ENCODE data around the gene PAK3. TPM values are rescaled to one million over a fixed set of nuclear protein-coding genes. Genes with fewer than 3 reads are reported as not detected.

PAK3 gene
- total and polyA plus RNA-seq, 2 of the 4 experiments (the other 2 are of a cell fraction): 0.22 to 0.36 TPM

DNA sequence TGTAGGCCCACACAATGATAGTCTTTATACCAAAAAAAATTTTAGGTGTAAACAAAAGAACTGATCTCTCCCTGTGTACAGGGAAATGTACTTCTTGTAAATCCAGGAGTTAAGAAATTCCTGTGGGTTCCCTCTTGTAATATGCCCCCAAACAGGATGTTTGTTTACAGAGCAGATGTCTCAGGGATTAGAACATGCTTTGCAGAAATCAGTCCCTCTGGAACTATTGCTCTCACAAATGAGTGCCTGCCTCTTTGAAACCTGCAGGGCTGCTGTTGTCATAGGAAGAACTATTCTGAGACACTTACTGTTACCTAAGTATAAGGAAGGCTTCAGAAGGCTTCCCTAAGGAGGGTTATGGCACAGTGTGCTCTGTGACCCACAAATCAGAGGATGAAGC is 35.6 kb downstream of the PAK3 start:
- Histone ChIP-seq H4K5ac (ENCODE audit: low read depth, low read length) (no peak overlapping the region), H3K23ac (ENCODE audit: low read depth, low read length) (no peak overlapping the region), H3K56ac (ENCODE audit: extremely low read depth, insufficient read depth, low read length) (no peak overlapping the region), H3K9me1 (ENCODE audit: insufficient read depth, low read length) (no peaks in the 10 kb centered on the region), H3K4ac (ENCODE audit: low read depth, low read length) (no peak overlapping the region), H2BK5ac (ENCODE audit: low read depth, low read length, poor library complexity, severe bottlenecking) (no peak overlapping the region), H2AK9ac (replicated peaks; ENCODE audit: low read depth, low read length, poor library complexity) (no peak overlapping the region), H3K36me3 (ENCODE audit: control insufficient read depth, insufficient read depth, low read length) (no peaks in the 10 kb centered on the region), H2AFZ (replicated peaks; ENCODE audit: low read length, poor library complexity) (no peak overlapping the region), H3K27ac (ENCODE audit: insufficient read depth, low read length) (no peak overlapping the region), H3K4me2 (ENCODE audit: low read depth, low read length) (no peak overlapping the region), H2AK5ac (ENCODE audit: low read depth, low read length) (no peak overlapping the region), H3K18ac (ENCODE audit: low read depth, low read length) (no peak overlapping the region), H2BK20ac (ENCODE audit: low read depth, low read length) (no peak overlapping the region), H2BK15ac (ENCODE audit: low read depth, low read length) (no peak overlapping the region), H3K9me3 (ENCODE audit: control insufficient read depth, insufficient read depth, low read length) (no peaks in the 10 kb centered on the region), H4K91ac (ENCODE audit: insufficient read depth, low read depth, low read length) (no peak overlapping the region), H3K14ac (replicated peaks; ENCODE audit: low read depth, low read length) (no peak overlapping the region), H4K8ac (ENCODE audit: low read depth in 2 of 2, low read length in 2 of 2) (no peak overlapping the region), H3K4me1 (ENCODE audit: control insufficient read depth, insufficient read depth, low read length) (no peaks in the 10 kb centered on the region), H3K9ac (ENCODE audit: low read depth, low read length) (no peak overlapping the region), H3K79me1 (ENCODE audit: low read depth in 1 of 2, low read length in 2 of 2) (no peaks in the 10 kb centered on the region), H2BK120ac (ENCODE audit: low read depth, low read length) (no peak overlapping the region), H3K4me3 (ENCODE audit: insufficient read depth, low read depth, low read length) (no peak overlapping the region), H4K20me1 (ENCODE audit: insufficient read depth, low read length) (no peaks in the 10 kb centered on the region), H3K27me3 (ENCODE audit: control insufficient read depth, insufficient read depth, low read length) (peaks cover 4% of the 10 kb centered on the region; the same call in 1 of the 2 replicates)
- in situ Hi-C loops (cut with MboI; ENCODE audit: low sequenced_read_pairs) (no loop called here), dilution Hi-C loops (cut with HindIII; ENCODE audit: low sequenced_read_pairs, unreplicated experiment) (no loop called here), intact Hi-C loops (cut with micrococcal nuclease) (no loop called here)
- POLR2A ChIA-PET (ENCODE audit: unreplicated experiment): no interaction called here
- CTCF ChIA-PET: interaction anchor here (0.5 kb wide), 1 partner anchor 71 kb away, joined by 3 read pairs; no protein-coding TSS in a partner anchor
- no TSS peak for BruUV-seq (replicated peaks)
- ATAC-seq (ENCODE audit: low read depth) (peak; percentile 42), DNase-seq (peak; percentile 33)
- TF ChIP-seq BHLHE40 (IDR thresholded peaks at IDR 0.05; ENCODE audit: low read depth, low read length) (no peak), MAFK (IDR thresholded peaks at IDR 0.05; ENCODE audit: low read depth, low read length) (no peak), RFX5 (IDR thresholded peaks at IDR 0.05; ENCODE audit: low read depth, low read length) (no peak), CHD1 (IDR thresholded peaks at IDR 0.05; ENCODE audit: low read depth, low read length) (no peak), MXI1 (IDR thresholded peaks at IDR 0.05; ENCODE audit: borderline replicate concordance, low read depth, low read length) (no peak), RAD21 (IDR thresholded peaks at IDR 0.05; ENCODE audit: low read length) (no peak), FOS (IDR thresholded peaks at IDR 0.05; ENCODE audit: low read depth, low read length) (no peak), POLR2A (IDR thresholded peaks at IDR 0.05; ENCODE audit: low read depth, low read length) (no peak), SMC3 (IDR thresholded peaks at IDR 0.05; ENCODE audit: low read depth, low read length) (no peak), NFE2L2 (IDR thresholded peaks at IDR 0.05; ENCODE audit: low read depth, low read length) (no peak)
- TF ChIP-seq, protein P1, sequence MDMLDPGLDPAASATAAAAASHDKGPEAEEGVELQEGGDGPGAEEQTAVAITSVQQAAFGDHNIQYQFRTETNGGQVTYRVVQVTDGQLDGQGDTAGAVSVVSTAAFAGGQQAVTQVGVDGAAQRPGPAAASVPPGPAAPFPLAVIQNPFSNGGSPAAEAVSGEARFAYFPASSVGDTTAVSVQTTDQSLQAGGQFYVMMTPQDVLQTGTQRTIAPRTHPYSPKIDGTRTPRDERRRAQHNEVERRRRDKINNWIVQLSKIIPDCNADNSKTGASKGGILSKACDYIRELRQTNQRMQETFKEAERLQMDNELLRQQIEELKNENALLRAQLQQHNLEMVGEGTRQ (IDR thresholded peaks at IDR 0.05; ENCODE audit: low read depth, low read length): no peak
- TF ChIP-seq, protein P2, sequence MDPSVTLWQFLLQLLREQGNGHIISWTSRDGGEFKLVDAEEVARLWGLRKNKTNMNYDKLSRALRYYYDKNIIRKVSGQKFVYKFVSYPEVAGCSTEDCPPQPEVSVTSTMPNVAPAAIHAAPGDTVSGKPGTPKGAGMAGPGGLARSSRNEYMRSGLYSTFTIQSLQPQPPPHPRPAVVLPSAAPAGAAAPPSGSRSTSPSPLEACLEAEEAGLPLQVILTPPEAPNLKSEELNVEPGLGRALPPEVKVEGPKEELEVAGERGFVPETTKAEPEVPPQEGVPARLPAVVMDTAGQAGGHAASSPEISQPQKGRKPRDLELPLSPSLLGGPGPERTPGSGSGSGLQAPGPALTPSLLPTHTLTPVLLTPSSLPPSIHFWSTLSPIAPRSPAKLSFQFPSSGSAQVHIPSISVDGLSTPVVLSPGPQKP (IDR thresholded peaks at IDR 0.05; ENCODE audit: borderline replicate concordance, low read depth, low read length): no peak
- TF ChIP-seq, protein P3, sequence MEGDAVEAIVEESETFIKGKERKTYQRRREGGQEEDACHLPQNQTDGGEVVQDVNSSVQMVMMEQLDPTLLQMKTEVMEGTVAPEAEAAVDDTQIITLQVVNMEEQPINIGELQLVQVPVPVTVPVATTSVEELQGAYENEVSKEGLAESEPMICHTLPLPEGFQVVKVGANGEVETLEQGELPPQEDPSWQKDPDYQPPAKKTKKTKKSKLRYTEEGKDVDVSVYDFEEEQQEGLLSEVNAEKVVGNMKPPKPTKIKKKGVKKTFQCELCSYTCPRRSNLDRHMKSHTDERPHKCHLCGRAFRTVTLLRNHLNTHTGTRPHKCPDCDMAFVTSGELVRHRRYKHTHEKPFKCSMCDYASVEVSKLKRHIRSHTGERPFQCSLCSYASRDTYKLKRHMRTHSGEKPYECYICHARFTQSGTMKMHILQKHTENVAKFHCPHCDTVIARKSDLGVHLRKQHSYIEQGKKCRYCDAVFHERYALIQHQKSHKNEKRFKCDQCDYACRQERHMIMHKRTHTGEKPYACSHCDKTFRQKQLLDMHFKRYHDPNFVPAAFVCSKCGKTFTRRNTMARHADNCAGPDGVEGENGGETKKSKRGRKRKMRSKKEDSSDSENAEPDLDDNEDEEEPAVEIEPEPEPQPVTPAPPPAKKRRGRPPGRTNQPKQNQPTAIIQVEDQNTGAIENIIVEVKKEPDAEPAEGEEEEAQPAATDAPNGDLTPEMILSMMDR (conservative IDR thresholded peaks at IDR 0.05; ENCODE audit: low read depth, low read length): no peak
